GM12874 (cell line): ENCODE results near the gene MIPOL1.

Source experiments
- TF ChIP-seq, protein P1 (sequence below): IDR thresholded peaks from 2 replicates; pipeline ENCODE4 v1.5.1; 2011; ENCODE audit warnings: low read depth, mild to moderate bottlenecking, control low read depth, low read length, moderate library complexity; ENCODE audit not compliant: insufficient read depth

Gene MIPOL1

DNA sequence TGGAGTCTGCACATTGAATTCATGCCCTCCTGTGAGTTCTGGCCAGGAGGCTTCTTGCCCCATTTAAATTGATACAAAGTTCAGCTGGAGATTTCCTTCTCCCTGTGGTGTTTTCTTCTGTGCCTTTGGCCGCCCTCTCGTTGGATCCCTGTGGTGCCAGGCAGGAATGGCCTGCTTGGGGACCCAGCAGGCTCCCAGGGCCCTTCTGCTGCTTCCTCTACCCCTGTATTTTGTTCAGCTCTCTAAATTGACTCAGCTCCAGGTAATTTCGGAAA is 200.1 kb downstream of the MIPOL1 start:
- TF ChIP-seq, protein P1, sequence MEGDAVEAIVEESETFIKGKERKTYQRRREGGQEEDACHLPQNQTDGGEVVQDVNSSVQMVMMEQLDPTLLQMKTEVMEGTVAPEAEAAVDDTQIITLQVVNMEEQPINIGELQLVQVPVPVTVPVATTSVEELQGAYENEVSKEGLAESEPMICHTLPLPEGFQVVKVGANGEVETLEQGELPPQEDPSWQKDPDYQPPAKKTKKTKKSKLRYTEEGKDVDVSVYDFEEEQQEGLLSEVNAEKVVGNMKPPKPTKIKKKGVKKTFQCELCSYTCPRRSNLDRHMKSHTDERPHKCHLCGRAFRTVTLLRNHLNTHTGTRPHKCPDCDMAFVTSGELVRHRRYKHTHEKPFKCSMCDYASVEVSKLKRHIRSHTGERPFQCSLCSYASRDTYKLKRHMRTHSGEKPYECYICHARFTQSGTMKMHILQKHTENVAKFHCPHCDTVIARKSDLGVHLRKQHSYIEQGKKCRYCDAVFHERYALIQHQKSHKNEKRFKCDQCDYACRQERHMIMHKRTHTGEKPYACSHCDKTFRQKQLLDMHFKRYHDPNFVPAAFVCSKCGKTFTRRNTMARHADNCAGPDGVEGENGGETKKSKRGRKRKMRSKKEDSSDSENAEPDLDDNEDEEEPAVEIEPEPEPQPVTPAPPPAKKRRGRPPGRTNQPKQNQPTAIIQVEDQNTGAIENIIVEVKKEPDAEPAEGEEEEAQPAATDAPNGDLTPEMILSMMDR: no peak

- TF ChIP-seq, protein P1: no peak
Observed at GRCh38 chr14:37399517-37399916, 201.8 kb downstream of the MIPOL1 start.

GRCh38 chr14:37401093-37401492 is 203.4 kb downstream of the MIPOL1 start:
- TF ChIP-seq, protein P1: no peak

- TF ChIP-seq, protein P1: no peak
Observed at GRCh38 chr14:37403626-37404025, 205.9 kb downstream of the MIPOL1 start.

DNA sequence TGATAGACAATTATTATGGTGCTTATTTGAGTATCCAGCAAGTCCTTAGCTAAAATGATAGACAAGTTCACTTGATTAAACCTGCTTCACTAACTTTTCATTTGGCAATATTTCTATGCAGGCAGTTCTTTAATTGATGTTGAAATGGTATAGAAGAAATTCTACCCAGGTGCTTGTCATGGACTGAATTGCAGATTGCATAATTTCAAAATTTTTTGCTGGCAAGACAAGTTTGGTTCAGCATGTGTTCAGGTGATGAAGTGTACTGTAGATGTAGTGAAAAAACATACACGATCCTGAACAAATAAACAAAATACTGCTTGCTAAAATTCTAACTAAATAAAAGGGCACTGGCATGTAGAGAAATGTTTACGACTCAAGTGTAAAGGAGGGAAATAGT is 208.4 kb downstream of the MIPOL1 start:
- TF ChIP-seq, protein P1: no peak

GRCh38 chr14:37411079-37411735 is 213.5 kb downstream of the MIPOL1 start:
- TF ChIP-seq, protein P1: no peak

DNA sequence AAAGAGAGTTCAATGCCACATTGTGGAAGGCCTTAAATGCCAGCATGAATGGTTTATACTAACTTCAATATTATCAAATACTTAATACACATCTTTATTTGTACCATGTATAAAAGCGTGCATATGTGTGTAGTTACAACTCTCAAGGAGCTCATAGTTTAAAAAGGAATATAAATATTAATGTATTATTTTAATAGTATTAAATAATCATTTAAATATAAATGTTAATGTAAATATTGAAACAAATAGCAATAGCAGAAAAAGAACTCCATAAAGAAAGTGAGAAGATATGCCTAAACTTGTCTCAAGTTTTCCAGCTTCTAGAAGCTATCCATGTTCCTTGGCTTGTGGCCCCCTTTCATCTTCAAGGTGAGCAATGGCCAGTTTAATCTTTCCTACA is 215.3 kb downstream of the MIPOL1 start:
- TF ChIP-seq, protein P1: no peak
